Endothelial cell of umbilical vein (primary cell): ENCODE results near the gene PPP2R2C. TPM values are rescaled to one million over a fixed set of nuclear protein-coding genes. Genes with fewer than 3 reads are reported as not detected.

Source experiments
- BruUV-seq: library from RNA; stranded (reverse); fragments of 400-500 nt; replicated peaks from 2 replicates; lab custom pipeline; 2021; lab: Mats Ljungman, UMichigan
- CTCF ChIA-PET: fragments of 300-600, 350-600 bp; sonication (Branson Sonifier 250); formaldehyde crosslinking; loops from one replicate; lab custom pipeline; 2021; ENCODE audit warnings: antibody characterized with exemption, inconsistent platforms; lab: Charles Lee
- POLR2A ChIA-PET: fragments of 300-600, 350-600 bp; sonication (Branson Sonifier 250); formaldehyde crosslinking; loops from one replicate; lab custom pipeline; 2021; ENCODE audit warnings: antibody characterized with exemption, inconsistent platforms; lab: Charles Lee
- DNase-seq: peaks from one replicate; pipeline ENCODE4 v3.0.0-alpha.2; 2011; ENCODE audit warnings: low read depth, low spot score
- FAIRE-seq: peaks from 2 replicates; lab custom pipeline; 2011; peaks lifted over from hg19 to GRCh38; lab: Jason Lieb, UNC
- H2AFZ ChIP-seq: 2 replicates; pipeline ENCODE4 v1.6.0; 2012; ENCODE audit warnings: low read depth, low read length, control low read depth, inconsistent platforms
- H3K27ac ChIP-seq: 2 replicates; pipeline ENCODE4 v1.5.1; 2011; ENCODE audit warnings: low read depth, mild to moderate bottlenecking, control low read depth, low read length, moderate library complexity; ENCODE audit not compliant: insufficient read depth
- H3K27me3 ChIP-seq, 2 experiments: 2 replicates each; pipeline versions ENCODE4 v1.6.0 to v1.6.1; 2011; ENCODE audit warnings: low read length in 2 of 2, mixed read lengths in 1 of 2; ENCODE audit not compliant: control insufficient read depth in 2 of 2, insufficient read depth in 2 of 2
- H3K36me3 ChIP-seq, 2 experiments: 2 replicates in 1 of 2; 3 replicates in 1 of 2; pipeline ENCODE4 v1.5.1; 2011; ENCODE audit warnings: low read length in 2 of 2, mild to moderate bottlenecking in 1 of 2, moderate library complexity in 1 of 2; ENCODE audit not compliant: control insufficient read depth in 2 of 2, insufficient read depth in 2 of 2; ENCODE audit errors: extremely low read depth in 1 of 2
- H3K4me1 ChIP-seq: 3 replicates; pipeline ENCODE4 v1.5.1; 2011; ENCODE audit warnings: mild to moderate bottlenecking, low read length; ENCODE audit not compliant: control insufficient read depth, insufficient read depth; ENCODE audit errors: extremely low read depth
- H3K4me2 ChIP-seq: 2 replicates; pipeline ENCODE4 v1.6.1; 2011; ENCODE audit warnings: low read length, control low read depth, mixed read lengths; ENCODE audit not compliant: insufficient read depth
- H3K4me3 ChIP-seq, 3 experiments: fragments of 200-600 bp in 1 of 3; sonication (generic), shearing (Covaris generic) in 1 of 3; replicated peaks in 1 of 3; 2 replicates each; pipeline ENCODE4 v1.5.1; 2011 to 2016; ENCODE audit warnings: control low read depth in 3 of 3, low read length in 3 of 3, mild to moderate bottlenecking in 2 of 3, inconsistent platforms in 1 of 3, low read depth in 1 of 3, moderate library complexity in 1 of 3; ENCODE audit not compliant: insufficient read depth in 1 of 3
- H3K79me2 ChIP-seq: 2 replicates; pipeline ENCODE4 v1.6.0; 2012; ENCODE audit warnings: low read length, inconsistent platforms; ENCODE audit not compliant: control insufficient read depth, insufficient read depth
- H3K9ac ChIP-seq: replicated peaks from 2 replicates; pipeline ENCODE3; 2011; ENCODE audit warnings: low read length, control low read depth; ENCODE audit not compliant: insufficient read depth; ENCODE audit errors: extremely low read depth
- H3K9me1 ChIP-seq: replicated peaks from 3 replicates; pipeline ENCODE4 v1.6.0; 2011; ENCODE audit warnings: mild to moderate bottlenecking, low read length; ENCODE audit not compliant: control insufficient read depth, insufficient read depth; ENCODE audit errors: extremely low read depth
- H3K9me3 ChIP-seq: replicated peaks from 2 replicates; pipeline ENCODE4 v1.5.1; 2012; ENCODE audit warnings: low read length, inconsistent platforms; ENCODE audit not compliant: control insufficient read depth, insufficient read depth
- H4K20me1 ChIP-seq: replicated peaks from 2 replicates; pipeline ENCODE3; 2011; ENCODE audit warnings: mild to moderate bottlenecking, low read length; ENCODE audit not compliant: control insufficient read depth, insufficient read depth; ENCODE audit errors: extremely low read depth
- CTCF ChIP-seq, 2 donors: IDR thresholded peaks; 1 replicate in 1 of 2; 2 replicates in 1 of 2; pipeline ENCODE4 v1.5.1; 2011; ENCODE audit warnings: low read length in 2 of 2, mild to moderate bottlenecking in 2 of 2, moderate library complexity in 2 of 2, control low read depth in 1 of 2, inconsistent platforms in 1 of 2, low read depth in 1 of 2; ENCODE audit not compliant: insufficient read depth in 1 of 2; ENCODE audit errors: extremely low read depth in 1 of 2
- EZH2 ChIP-seq: IDR thresholded peaks from 2 replicates; pipeline ENCODE4 v1.6.1; 2012; ENCODE audit warnings: borderline replicate concordance, low read depth, mild to moderate bottlenecking, moderate library complexity, low read length, inconsistent platforms; ENCODE audit not compliant: severe bottlenecking
- FOS ChIP-seq: IDR thresholded peaks from 2 replicates; pipeline ENCODE4 v1.6.1; 2011; ENCODE audit warnings: mild to moderate bottlenecking, low read length, moderate library complexity, borderline replicate concordance; ENCODE audit not compliant: insufficient read depth
- GATA2 ChIP-seq: IDR thresholded peaks from 2 replicates; pipeline ENCODE4 v1.7.0; 2011; ENCODE audit warnings: low read depth, mild to moderate bottlenecking, moderate library complexity, mixed read lengths, low read length; ENCODE audit not compliant: insufficient read length, insufficient read depth
- JUN ChIP-seq: IDR thresholded peaks from 2 replicates; pipeline ENCODE4 v1.6.1; 2011; ENCODE audit warnings: borderline replicate concordance, low read depth; ENCODE audit not compliant: insufficient read length, insufficient read depth
- MAX ChIP-seq: IDR thresholded peaks from 2 replicates; pipeline ENCODE4 v1.6.1; 2011; ENCODE audit not compliant: insufficient read depth, insufficient read length
- MYC ChIP-seq: IDR thresholded peaks from one replicate; pipeline ENCODE4 v1.6.1; 2011; ENCODE audit warnings: mild to moderate bottlenecking, low read depth, low read length
- POLR2A ChIP-seq: IDR thresholded peaks from 2 replicates; pipeline ENCODE4 v1.6.1; 2012; ENCODE audit warnings: low read depth, mild to moderate bottlenecking, control low read depth, low read length
- POLR2AphosphoS5 ChIP-seq: IDR thresholded peaks from 2 replicates; pipeline ENCODE4 v1.6.1; 2012; ENCODE audit warnings: low read depth, mild to moderate bottlenecking, control low read depth, low read length, moderate library complexity; ENCODE audit not compliant: insufficient read depth
- dilution Hi-C: fragments of 300-500 bp; cut with MboI; formaldehyde crosslinking; loops from one replicate; pipeline ENCODE4 v1.15.0; 2019; ENCODE audit warnings: low sequenced_read_pairs; ENCODE audit not compliant: extremely low pct_ligation_motif_present
- intact Hi-C: fragments of 100-400 bp; cut with micrococcal nuclease; formaldehyde crosslinking; loops from one replicate; pipeline ENCODE4 v1.10.0; 2022
- polyA plus RNA-seq, 4 experiments: library from polyadenylated mRNA; depleted of rRNA in 3 of 4; stranded (reverse) in 3 of 4; unstranded in 1 of 4; fragments of >200 nt; gene quantifications; 2 replicates each; pipeline versions ENCODE4 v1.2.1 to v1.2.3, GENCODE V29; 2011 to 2012; ENCODE audit warnings: missing spikeins in 1 of 4
- total RNA-seq: library from RNA; stranded (reverse); gene quantifications from 2 replicates; pipeline ENCODE4 v1.2.3, GENCODE V29; 2021

PPP2R2C gene
- total and polyA plus RNA-seq, 2 donors (not counting 3 experiments of a cell fraction or from before 2014, with no cell fraction given), result 0.03 to 0.09 TPM

DNA sequence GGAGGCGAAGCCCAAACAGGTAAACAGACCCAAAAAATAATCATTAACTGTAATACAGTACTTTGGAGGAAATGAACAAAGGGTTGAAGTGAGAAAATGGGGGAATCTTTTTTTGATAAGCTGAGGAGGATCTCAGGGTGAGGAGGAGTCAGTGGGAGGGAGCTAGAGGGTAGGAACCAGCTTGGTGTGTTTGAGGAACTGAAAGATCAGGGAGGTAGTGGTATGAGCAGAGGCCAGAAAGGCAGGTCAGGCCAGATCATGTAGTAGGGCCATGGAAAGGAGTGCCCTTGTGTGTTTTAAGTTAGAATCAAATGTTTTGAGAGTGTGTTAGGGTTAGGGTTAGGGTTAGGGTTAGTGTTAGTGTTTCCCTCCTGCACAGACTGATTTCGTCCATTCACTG is 48.8 kb downstream of the PPP2R2C start:
- BruUV-seq, result no TSS peak
- no peak for FAIRE-seq

More for the DNA sequence above, 48.8 kb downstream of the PPP2R2C start:
- no peaks in the 10 kb centered on the region for H3K36me3 ChIP-seq
- TF ChIP-seq MAX (no peak), MYC (no peak), POLR2AphosphoS5 (no peak), FOS (no peak), GATA2 (no peak), CTCF (IDR thresholded peaks at IDR 0.05; ENCODE audit: extremely low read depth in 1 of 2, insufficient read depth in 1 of 2, low read depth in 1 of 2, low read length in 2 of 2) (no peak), JUN (no peak), POLR2A (no peak), EZH2 (no peak)
- dilution Hi-C loops, result no loop called here
- intact Hi-C loops, result no loop called here
- no peaks in the 10 kb centered on the region for H3K9me1 ChIP-seq
- H2AFZ ChIP-seq, result no peak overlapping the region
- no peak overlapping the region for H3K4me2 ChIP-seq
- H3K4me1 ChIP-seq, result no peaks in the 10 kb centered on the region
- H4K20me1 ChIP-seq, result no peaks in the 10 kb centered on the region
- ChIA-PET POLR2A (no interaction called here), CTCF (no interaction called here)
- DNase-seq, result no peak
- no peaks in the 10 kb centered on the region for H3K9me3 ChIP-seq
- no peak overlapping the region for H3K4me3 ChIP-seq
- no peaks in the 10 kb centered on the region for H3K79me2 ChIP-seq
- no peak overlapping the region for H3K27ac ChIP-seq
- H3K9ac ChIP-seq, result no peak overlapping the region
- no peaks in the 10 kb centered on the region for H3K27me3 ChIP-seq
